ENCODE data around the gene EP400.

The EP400 gene

DNA sequence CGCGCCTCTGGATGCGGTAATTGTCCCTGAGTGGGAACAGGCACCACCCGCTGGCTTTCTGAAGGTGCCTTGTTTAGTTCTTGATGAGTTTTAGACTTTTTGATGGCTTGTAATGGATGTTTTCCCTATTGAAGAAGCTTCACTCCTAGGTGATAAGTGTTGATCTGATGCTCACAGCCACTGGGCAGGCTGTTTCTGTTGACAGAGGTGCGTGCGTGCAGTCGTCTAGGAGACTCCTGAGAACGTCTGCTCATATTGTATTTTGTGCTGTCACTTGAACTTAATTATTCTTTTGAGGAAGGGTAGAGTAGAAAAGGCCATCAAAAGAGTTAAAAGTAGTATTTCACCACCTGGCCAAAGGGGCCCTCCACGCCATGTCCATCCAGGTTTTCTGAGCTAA lies 70.5 kb downstream of the EP400 start:
- no peak overlapping the region for H3K27ac ChIP-seq
- TF ChIP-seq CTCF (IDR thresholded peaks at IDR 0.05) (no peak), ZFX (IDR thresholded peaks at IDR 0.05; ENCODE audit: borderline replicate concordance) (no peak)

DNA sequence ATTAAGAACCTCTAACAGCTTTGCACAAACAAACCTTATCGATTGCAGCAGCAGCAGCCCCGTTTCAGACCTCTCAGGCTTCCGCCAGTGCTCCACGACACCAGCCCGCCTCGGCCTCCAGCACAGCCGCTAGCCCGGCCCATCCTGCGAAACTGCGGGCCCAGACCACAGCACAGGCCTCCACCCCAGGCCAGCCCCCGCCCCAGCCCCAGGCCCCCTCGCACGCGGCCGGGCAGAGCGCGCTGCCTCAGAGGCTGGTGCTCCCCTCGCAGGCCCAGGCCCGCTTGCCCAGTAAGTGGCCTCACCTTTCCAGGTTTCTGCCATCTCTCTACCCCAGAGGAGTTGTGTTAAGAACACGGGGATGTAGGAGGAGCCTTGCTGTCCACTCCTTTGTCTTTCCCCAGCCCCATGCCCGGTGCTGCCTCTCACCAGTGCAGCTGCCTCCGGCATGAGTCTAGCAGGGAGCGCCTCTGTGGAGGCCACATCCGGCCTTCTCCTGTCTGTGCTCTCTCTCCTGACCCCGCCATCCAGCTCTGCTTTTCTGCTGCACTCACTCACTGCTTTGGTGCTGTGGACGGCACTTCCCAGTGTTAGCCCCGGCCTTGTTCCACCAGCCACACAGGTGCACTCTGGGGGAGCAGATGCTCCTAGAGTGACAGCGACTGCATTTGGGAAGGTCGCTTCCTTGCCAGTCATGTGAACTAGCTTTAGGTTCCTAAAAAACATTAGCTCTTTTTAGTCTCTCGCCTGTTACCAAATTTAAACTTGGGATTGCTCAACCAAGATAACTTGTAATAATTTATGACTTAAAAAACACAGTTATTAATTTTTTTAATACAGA lies 71.5 kb downstream of the EP400 start:
- TF ChIP-seq ZFX (IDR thresholded peaks at IDR 0.05; ENCODE audit: borderline replicate concordance) (no peak), CTCF (IDR thresholded peaks at IDR 0.05) (no peak)
- no peak overlapping the region for H3K27ac ChIP-seq

GRCh38 chr12:132021965-132022364 lies 72.2 kb downstream of the EP400 start:
- no peak overlapping the region for H3K27ac ChIP-seq
- TF ChIP-seq CTCF (IDR thresholded peaks at IDR 0.05) (no peak), ZFX (IDR thresholded peaks at IDR 0.05; ENCODE audit: borderline replicate concordance) (no peak)

- H3K27ac ChIP-seq = no peak overlapping the region
- TF ChIP-seq CTCF (IDR thresholded peaks at IDR 0.05) = no peak
Observed at GRCh38 chr12:132023658-132024057, 73.9 kb downstream of the EP400 start.

DNA sequence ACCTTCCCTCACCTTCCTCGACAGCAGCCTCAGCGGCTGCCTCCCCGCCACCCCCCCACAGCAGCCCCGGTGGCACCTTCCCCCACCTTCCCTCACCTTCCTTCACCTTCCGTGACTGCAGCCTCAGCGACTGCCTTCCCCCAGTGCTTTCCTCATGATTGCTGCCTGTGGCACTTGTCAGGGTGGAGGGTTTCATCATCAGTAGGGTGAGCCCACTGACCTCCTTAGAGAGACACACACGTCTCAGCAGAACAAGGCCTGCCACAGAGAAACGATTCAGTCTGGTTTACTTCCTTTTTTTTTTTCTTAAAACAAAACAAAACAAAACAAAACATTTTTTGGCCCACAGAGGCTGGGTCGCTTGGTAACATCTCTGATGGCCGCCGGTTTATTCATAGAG lies 75.0 kb downstream of the EP400 start:
- H3K27ac ChIP-seq = no peak overlapping the region
- TF ChIP-seq CTCF (IDR thresholded peaks at IDR 0.05) (no peak), ZFX (IDR thresholded peaks at IDR 0.05; ENCODE audit: borderline replicate concordance) (no peak)

DNA sequence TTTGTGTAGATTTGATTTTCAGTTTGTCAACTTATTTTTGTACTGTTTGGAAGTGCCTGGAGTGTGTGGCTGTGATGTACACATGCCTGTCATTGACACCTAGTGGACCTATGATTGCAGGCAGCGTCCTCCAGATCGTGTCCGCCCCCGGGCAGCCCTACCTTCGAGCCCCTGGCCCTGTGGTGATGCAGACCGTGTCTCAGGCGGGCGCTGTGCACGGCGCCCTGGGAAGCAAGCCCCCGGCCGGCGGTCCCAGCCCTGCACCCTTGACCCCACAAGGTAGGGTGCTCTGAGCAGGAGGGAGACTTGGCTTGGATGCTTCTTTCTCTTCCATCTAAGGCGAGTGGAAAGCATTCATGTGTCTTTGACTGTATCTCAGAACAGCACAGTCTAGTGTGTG lies 75.8 kb downstream of the EP400 start:
- TF ChIP-seq CTCF (IDR thresholded peaks at IDR 0.05) = no peak
- no peak for TF ChIP-seq ZFX (IDR thresholded peaks at IDR 0.05; ENCODE audit: borderline replicate concordance)

GRCh38 chr12:132026061-132026795 lies 76.5 kb downstream of the EP400 start:
- TF ChIP-seq CTCF (IDR thresholded peaks at IDR 0.05) = no peak
- no peak for TF ChIP-seq ZFX (IDR thresholded peaks at IDR 0.05; ENCODE audit: borderline replicate concordance)
- H3K27ac ChIP-seq = no peak overlapping the region

More for the DNA sequence above, 75.8 kb downstream of the EP400 start:
- H3K27ac ChIP-seq = no peak overlapping the region
